Coronary artery (tissue), 2 donors: Measurements from ENCODE around the gene CD247.

Experiments
- DNase-seq: peaks from one replicate; pipeline ENCODE4 v3.0.0-alpha.2; 2017; ENCODE audit warnings: low spot score
- H3K27ac ChIP-seq, 2 donors: fragments of 200-600 bp; sonication (generic); one replicate each; pipeline ENCODE4 v1.5.1; 2016 to 2019
- H3K4me3 ChIP-seq: fragments of 200-600 bp; sonication (generic); 2 replicates; pipeline ENCODE4 v1.5.1; 2016; ENCODE audit warnings: mild to moderate bottlenecking, moderate library complexity
- TF ChIP-seq, protein P1 (sequence below): fragments of 200-600 bp; sonication (generic); IDR thresholded peaks from one replicate; pipeline ENCODE4 v1.5.1; 2019; ENCODE audit warnings: antibody characterized with exemption

CD247 gene

DNA sequence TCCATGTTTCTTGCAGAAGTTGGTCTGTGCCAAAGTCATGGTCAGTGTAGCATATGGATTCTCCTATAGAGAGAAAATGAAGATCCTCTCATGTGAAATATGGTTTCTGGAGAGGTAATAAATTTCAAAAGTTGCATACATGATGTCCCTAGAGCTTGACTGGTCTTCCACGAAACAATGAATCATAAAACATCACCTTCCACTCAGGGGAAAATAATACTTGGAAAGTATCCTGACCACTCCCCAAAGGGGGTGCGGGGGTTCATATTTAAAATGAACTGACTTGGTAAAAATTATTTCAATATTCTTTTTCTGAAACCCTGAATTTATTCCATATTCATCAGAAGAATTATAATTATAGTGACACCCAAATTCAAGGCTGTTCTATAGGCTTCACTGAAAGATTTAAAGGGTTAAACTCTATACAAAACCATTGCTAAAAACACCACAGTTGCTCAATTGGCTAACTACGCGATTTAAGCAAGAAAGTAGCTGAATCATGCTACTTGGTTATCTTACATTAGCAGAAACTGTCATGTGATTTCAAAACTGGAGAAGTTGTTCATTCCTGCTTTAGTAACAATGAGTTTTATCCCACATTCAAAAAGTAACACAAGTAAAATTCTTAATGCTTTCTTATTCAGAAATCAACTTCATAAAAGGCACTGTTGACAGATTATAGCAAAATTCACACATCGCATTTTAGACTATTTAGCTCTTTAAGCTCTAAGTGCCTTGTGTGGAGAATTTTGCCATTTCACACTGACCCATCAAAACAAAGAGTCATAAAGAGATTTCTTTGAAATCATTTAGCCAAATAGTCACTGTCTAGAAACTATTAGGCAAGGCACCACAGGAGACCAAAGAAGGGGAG lies 30.0 kb upstream of the CD247 start:
- DNase-seq: no peak
- TF ChIP-seq, protein P1, sequence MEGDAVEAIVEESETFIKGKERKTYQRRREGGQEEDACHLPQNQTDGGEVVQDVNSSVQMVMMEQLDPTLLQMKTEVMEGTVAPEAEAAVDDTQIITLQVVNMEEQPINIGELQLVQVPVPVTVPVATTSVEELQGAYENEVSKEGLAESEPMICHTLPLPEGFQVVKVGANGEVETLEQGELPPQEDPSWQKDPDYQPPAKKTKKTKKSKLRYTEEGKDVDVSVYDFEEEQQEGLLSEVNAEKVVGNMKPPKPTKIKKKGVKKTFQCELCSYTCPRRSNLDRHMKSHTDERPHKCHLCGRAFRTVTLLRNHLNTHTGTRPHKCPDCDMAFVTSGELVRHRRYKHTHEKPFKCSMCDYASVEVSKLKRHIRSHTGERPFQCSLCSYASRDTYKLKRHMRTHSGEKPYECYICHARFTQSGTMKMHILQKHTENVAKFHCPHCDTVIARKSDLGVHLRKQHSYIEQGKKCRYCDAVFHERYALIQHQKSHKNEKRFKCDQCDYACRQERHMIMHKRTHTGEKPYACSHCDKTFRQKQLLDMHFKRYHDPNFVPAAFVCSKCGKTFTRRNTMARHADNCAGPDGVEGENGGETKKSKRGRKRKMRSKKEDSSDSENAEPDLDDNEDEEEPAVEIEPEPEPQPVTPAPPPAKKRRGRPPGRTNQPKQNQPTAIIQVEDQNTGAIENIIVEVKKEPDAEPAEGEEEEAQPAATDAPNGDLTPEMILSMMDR: no peak
- peak overlapping the region; percentile 54 to 81 for H3K27ac ChIP-seq
- H3K4me3 ChIP-seq: peak overlapping the region; percentile 40

DNA sequence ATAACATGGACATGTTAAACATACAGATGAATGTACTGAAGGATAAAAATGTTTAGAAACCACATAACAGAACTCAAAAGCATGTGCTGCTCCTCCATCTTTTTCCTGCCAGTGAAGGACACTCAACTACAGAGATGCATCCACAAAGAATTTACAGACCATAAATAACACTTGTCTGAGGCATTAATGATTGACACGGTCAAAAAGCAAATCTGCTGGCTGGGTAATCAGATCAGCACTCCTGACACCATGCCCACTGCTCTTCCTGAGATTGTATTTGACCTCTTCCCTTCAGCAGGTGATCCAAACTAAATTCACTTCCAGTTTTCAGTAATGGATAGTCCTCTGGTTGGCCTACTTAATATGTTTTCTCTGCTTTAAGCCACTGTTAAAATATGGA lies 28.6 kb upstream of the CD247 start:
- TF ChIP-seq, protein P1: no peak
- no peak for DNase-seq
- H3K4me3 ChIP-seq: no peak overlapping the region
- H3K27ac ChIP-seq: no peak overlapping the region

DNA sequence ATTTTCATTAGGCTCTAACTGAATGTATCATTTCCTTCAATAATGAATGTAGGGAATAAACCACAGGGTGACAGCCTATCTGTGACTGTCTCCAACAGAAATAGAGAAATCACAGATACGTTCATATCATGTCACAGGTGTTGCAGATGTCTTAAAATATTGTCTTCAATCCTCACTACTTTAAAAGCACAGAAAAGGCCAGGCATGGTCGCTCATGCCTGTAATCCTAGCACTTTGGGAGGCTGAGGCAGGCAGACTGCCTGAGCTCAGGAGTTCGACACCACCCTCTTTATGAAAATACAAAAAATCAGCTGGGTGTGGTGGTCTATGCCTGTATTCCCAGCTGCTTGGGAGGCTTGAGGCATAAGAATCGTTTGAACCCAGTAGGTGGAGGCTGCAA lies 27.0 kb upstream of the CD247 start:
- TF ChIP-seq, protein P1: no peak
- Histone ChIP-seq H3K27ac (no peak overlapping the region), H3K4me3 (no peak overlapping the region)
- no peak for DNase-seq

DNA sequence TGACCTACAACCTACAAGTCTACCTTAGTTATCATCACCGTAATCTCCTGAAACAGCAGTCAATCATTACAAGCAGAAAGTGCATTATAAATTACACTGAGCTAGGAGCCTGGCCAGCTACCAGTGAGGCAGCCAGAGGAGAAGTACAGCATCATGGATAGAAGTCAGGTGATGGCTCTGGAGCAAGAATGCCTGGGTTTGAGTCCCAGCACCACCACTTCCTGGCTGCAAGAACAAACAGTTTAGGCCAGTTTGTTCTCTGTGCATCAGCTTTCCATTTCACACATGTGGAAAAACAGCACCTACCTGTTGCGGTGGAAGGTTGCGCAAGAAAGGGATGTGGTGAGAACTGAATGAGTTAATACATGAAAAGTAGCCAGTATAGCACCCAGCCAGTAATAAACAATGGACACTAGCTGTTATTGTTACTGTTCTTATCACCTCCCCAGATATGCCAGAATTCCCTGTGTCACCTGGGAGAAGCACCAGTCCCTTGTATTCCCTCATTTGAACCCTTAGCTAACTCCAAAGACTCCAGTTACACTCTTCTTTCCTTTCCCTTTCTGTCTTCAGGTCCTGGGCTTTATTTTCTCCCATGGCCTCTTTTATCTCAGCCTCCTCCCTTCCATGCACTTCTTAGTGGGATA lies 26.2 kb upstream of the CD247 start:
- TF ChIP-seq, protein P1: no peak
- no peak for DNase-seq
- H3K27ac ChIP-seq: peak overlapping the region in 1 of 2 donors; percentile 16
- H3K4me3 ChIP-seq: no peak overlapping the region

DNA sequence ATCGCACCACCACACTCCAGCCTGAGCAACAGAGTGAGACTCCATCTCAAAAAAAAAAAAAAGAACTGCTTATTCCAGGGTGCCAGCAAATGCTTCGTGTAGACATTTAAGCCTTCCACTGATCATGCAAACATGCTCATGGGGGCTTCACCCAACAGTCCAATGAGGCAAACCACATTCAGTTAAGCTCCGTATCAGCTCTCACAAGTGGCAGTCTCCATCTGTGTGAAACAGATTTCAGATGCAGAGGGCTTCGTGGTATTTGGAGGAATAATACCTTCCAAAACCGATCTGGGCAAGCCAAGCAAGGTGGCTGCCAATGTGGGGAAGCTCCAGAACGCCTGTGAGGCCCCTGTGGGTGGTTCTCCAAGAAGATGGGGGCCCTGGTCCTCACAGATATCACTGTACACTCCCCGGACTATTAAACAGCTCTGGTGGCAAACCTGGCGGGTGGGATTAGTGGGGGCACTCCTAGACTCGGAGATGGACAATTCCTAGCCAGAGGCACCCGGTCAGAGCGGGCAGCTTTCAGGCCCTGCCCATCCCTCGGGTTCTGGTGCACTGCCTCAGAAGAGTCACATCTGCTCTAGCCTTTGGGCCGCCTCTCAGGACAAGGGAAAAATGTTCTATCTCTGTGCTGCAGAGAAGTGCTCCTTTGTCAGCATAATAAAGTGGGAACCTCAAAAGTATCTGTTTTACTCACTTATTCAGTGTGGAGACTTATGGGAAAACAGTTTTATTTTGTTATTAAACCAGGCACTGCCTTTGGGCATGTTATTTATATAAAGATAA lies 25.1 kb upstream of the CD247 start:
- Histone ChIP-seq H3K4me3 (no peak overlapping the region), H3K27ac (peak overlapping the region in 1 of 2 donors; percentile 52)
- no peak for DNase-seq
- TF ChIP-seq, protein P1: no peak

DNA sequence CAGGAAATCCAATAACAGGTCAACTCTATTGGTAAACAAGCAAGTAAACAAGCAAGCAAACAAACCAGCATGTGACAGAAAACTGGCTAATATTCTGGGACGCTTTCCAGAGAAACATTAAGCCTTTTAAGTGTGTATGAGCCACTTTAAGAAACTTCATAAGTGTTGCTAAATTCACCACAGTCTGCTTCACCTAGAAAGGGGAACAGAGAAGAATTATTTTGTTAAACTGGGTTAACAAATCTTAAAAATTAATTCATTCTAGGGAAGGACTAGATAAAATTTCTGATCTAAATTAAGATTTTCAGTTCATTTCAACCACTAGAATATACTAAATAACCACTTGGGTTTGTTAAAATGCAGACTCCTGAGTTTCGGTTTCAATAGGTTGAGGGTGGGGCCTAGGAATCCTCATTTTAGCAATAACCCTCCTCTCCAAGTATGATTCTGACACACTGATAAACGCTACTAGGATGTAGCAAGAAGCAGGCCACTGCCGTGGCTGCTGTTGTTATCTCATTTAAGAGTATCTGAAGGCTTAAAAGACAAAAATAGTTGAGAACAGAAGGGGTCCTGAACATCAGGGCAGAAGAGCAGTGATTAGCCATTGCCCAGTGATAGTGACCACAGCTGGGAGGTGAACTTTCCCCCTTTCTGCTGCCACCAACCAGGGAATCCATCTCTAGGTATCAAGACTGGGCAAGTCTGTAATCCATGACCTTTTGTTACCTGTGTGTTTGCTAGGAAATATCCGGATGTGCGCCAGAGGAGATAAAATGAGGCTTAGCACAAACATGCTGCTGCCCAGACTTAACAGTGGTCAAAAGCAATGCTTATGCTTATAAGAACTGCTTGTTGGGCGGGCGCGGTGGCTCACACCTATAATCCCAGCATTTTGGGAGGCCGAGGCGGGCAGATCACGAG lies 24.0 kb upstream of the CD247 start:
- TF ChIP-seq, protein P1: no peak
- DNase-seq: no peak
- H3K27ac ChIP-seq: peak overlapping the region in 1 of 2 donors; percentile 13

More for the DNA sequence above, 24.0 kb upstream of the CD247 start:
- no peak overlapping the region for H3K4me3 ChIP-seq
